OCI-LY1 (cell line): ENCODE data around the gene FAM131A.

Experiments
- H2AFZ ChIP-seq: fragments of 200-600 bp; sonication (generic), shearing (Covaris generic); 2 replicates; pipeline ENCODE4 v1.6.0; 2014; ENCODE audit warnings: antibody characterized with exemption, mild to moderate bottlenecking, low read length
- H3F3A ChIP-seq: fragments of 200-600 bp; sonication (generic), shearing (Covaris generic); 2 replicates; pipeline ENCODE4 v1.6.0; 2014; ENCODE audit warnings: mild to moderate bottlenecking, antibody characterized with exemption, low read length, moderate library complexity; ENCODE audit not compliant: insufficient read depth
- H3K27ac ChIP-seq: fragments of 200-600 bp; sonication (generic); 2 replicates; pipeline ENCODE4 v1.5.1; 2014; ENCODE audit warnings: low read length, mixed run types, mild to moderate bottlenecking, low read depth; ENCODE audit not compliant: poor library complexity, severe bottlenecking
- H3K27me3 ChIP-seq: fragments of 200-600 bp; sonication (generic); 2 replicates; pipeline ENCODE4 v1.6.0; 2014; ENCODE audit warnings: antibody characterized with exemption, mild to moderate bottlenecking, low read length, moderate library complexity; ENCODE audit not compliant: insufficient read depth
- H3K36me3 ChIP-seq: fragments of 200-600 bp; sonication (generic); 2 replicates; pipeline ENCODE4 v1.6.1; 2014; ENCODE audit warnings: mild to moderate bottlenecking, antibody characterized with exemption, low read length, moderate library complexity, mixed read lengths; ENCODE audit not compliant: insufficient read depth
- H3K4me1 ChIP-seq: fragments of 200-600 bp; sonication (generic); 2 replicates; pipeline ENCODE4 v1.5.1; 2014; ENCODE audit warnings: mild to moderate bottlenecking, low read length, moderate library complexity; ENCODE audit not compliant: insufficient read depth, severe bottlenecking
- H3K4me2 ChIP-seq: fragments of 200-600 bp; sonication (generic), shearing (Covaris generic); 2 replicates; pipeline ENCODE4 v1.6.1; 2014; ENCODE audit warnings: low read length
- H3K4me3 ChIP-seq: fragments of 200-600 bp; sonication (generic); 2 replicates; pipeline ENCODE4 v1.5.1; 2014; ENCODE audit warnings: low read length, low read depth, mild to moderate bottlenecking, mixed read lengths; ENCODE audit not compliant: poor library complexity, severe bottlenecking
- H3K79me2 ChIP-seq: fragments of 200-600 bp; shearing (Covaris generic); 2 replicates; pipeline ENCODE4 v1.6.1; 2016; ENCODE audit warnings: mixed run types, low read length, mixed read lengths; ENCODE audit not compliant: insufficient read depth
- H3K9ac ChIP-seq: fragments of 200-600 bp; sonication (generic), shearing (Covaris generic); 2 replicates; pipeline ENCODE4 v1.6.1; 2014; ENCODE audit warnings: mild to moderate bottlenecking, low read length, mixed read lengths
- H3K9me2 ChIP-seq: fragments of 200-600 bp; sonication (generic), shearing (Covaris generic); 2 replicates; pipeline ENCODE4 v1.6.1; 2014; ENCODE audit warnings: low read depth, mild to moderate bottlenecking, low read length, mixed read lengths
- H3K9me3 ChIP-seq: fragments of 200-600 bp; shearing (Covaris generic); 2 replicates; pipeline ENCODE4 v1.6.1; 2014; ENCODE audit warnings: low read length, mixed read lengths
- H4K20me1 ChIP-seq: fragments of 200-600 bp; sonication (generic), shearing (Covaris generic); 2 replicates; pipeline ENCODE4 v1.6.0; 2016; ENCODE audit warnings: mild to moderate bottlenecking, low read length; ENCODE audit not compliant: insufficient read depth
- EZH2 ChIP-seq: fragments of 200-600 bp; sonication (generic), shearing (Covaris generic); IDR thresholded peaks from 2 replicates; pipeline ENCODE4 v1.8.0; 2017; ENCODE audit warnings: borderline replicate concordance, mixed run types, mild to moderate bottlenecking, antibody characterized with exemption, low read length, moderate library complexity, mixed read lengths
- TF ChIP-seq, protein P1 (sequence below): fragments of 200-600 bp; sonication (generic), shearing (Covaris generic); IDR thresholded peaks from 2 replicates; pipeline ENCODE4 v1.5.1; 2017; ENCODE audit warnings: mild to moderate bottlenecking, antibody characterized with exemption, low read length, moderate library complexity, mixed read lengths

The FAM131A gene

DNA sequence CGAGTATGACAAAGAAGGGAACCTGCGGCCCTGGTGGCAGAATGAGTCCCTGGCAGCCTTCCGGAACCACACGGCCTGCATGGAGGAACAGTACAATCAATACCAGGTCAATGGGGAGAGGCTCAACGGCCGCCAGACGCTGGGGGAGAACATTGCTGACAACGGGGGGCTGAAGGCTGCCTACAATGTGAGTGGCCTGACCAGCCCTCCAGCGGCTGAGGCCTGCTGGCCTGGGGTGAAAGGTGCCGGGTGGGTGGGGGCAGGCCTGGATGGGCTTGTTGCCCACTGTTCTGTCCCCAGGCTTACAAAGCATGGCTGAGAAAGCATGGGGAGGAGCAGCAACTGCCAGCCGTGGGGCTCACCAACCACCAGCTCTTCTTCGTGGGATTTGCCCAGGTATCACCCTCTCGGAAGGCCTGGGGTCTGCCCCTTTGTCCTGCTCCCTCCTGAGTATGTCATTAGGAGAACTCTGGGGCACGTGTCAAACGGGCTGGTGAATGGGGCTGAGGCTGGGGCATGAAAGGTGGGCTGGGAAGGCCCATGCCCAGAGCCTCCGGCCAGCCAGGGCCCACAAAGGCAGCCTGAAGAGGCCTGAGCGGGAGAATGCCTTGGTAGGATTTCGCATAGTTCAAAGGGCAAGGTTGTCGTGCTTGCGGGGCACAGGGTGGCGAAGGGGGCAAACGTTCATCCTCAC lies 46.2 kb upstream of the FAM131A start:
- Histone ChIP-seq H3K4me1 (no peaks in the 10 kb centered on the region), H3K4me2 (no peak overlapping the region), H3K9me3 (no peaks in the 10 kb centered on the region), H3K36me3 (no peaks in the 10 kb centered on the region), H3F3A (no peaks in the 10 kb centered on the region), H2AFZ (no peak overlapping the region), H3K9me2 (no peaks in the 10 kb centered on the region), H3K79me2 (no peaks in the 10 kb centered on the region), H3K9ac (no peak overlapping the region), H3K4me3 (no peak overlapping the region), H3K27me3 (no peaks in the 10 kb centered on the region), H3K27ac (no peak overlapping the region), H4K20me1 (no peaks in the 10 kb centered on the region)
- TF ChIP-seq, protein P1, sequence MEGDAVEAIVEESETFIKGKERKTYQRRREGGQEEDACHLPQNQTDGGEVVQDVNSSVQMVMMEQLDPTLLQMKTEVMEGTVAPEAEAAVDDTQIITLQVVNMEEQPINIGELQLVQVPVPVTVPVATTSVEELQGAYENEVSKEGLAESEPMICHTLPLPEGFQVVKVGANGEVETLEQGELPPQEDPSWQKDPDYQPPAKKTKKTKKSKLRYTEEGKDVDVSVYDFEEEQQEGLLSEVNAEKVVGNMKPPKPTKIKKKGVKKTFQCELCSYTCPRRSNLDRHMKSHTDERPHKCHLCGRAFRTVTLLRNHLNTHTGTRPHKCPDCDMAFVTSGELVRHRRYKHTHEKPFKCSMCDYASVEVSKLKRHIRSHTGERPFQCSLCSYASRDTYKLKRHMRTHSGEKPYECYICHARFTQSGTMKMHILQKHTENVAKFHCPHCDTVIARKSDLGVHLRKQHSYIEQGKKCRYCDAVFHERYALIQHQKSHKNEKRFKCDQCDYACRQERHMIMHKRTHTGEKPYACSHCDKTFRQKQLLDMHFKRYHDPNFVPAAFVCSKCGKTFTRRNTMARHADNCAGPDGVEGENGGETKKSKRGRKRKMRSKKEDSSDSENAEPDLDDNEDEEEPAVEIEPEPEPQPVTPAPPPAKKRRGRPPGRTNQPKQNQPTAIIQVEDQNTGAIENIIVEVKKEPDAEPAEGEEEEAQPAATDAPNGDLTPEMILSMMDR = no peak
- no peak for TF ChIP-seq EZH2

DNA sequence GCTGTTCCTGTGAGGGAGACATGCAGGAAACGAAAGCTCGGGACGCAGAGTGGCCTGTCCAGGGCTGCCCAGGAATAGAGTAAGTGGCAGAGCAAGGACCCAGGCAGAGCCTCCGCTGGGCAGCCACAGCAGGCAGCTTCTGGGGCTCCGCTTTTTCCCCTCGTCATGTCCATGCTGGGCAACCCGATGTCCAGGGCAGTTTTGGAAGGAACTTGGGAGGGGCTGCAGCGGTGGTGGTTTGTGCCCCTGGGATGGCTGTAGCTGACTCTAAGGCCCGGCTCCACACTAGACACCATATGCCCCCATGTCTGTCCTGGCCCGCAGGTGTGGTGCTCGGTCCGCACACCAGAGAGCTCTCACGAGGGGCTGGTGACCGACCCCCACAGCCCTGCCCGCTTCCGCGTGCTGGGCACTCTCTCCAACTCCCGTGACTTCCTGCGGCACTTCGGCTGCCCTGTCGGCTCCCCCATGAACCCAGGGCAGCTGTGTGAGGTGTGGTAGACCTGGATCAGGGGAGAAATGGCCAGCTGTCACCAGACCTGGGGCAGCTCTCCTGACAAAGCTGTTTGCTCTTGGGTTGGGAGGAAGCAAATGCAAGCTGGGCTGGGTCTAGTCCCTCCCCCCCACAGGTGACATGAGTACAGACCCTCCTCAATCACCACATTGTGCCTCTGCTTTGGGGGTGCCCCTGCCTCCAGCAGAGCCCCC lies 45.5 kb upstream of the FAM131A start:
- H2AFZ ChIP-seq = no peak overlapping the region
- no peaks in the 10 kb centered on the region for H3K4me1 ChIP-seq
- H3K36me3 ChIP-seq = no peaks in the 10 kb centered on the region
- no peak overlapping the region for H3K9ac ChIP-seq
- H3K27me3 ChIP-seq = no peaks in the 10 kb centered on the region
- H3K9me3 ChIP-seq = no peaks in the 10 kb centered on the region
- H4K20me1 ChIP-seq = no peaks in the 10 kb centered on the region
- no peak overlapping the region for H3K4me3 ChIP-seq
- no peaks in the 10 kb centered on the region for H3K9me2 ChIP-seq
- H3F3A ChIP-seq = no peaks in the 10 kb centered on the region
- TF ChIP-seq EZH2 = no peak
- TF ChIP-seq, protein P1 = no peak
- H3K79me2 ChIP-seq = no peaks in the 10 kb centered on the region
- no peak overlapping the region for H3K4me2 ChIP-seq
- H3K27ac ChIP-seq = no peak overlapping the region

- no peaks in the 10 kb centered on the region for H3F3A ChIP-seq
- H3K4me2 ChIP-seq = no peak overlapping the region
- H4K20me1 ChIP-seq = no peaks in the 10 kb centered on the region
- no peak for TF ChIP-seq EZH2
- TF ChIP-seq, protein P1 = no peak
- H3K9me3 ChIP-seq = no peaks in the 10 kb centered on the region
- H3K9ac ChIP-seq = no peak overlapping the region
- peaks cover 8% of the 10 kb centered on the region for H3K36me3 ChIP-seq
- H3K4me1 ChIP-seq = peaks cover 19% of the 10 kb centered on the region
- H3K27ac ChIP-seq = no peak overlapping the region
- no peak overlapping the region for H2AFZ ChIP-seq
- no peak overlapping the region for H3K4me3 ChIP-seq
- no peaks in the 10 kb centered on the region for H3K9me2 ChIP-seq
- no peaks in the 10 kb centered on the region for H3K27me3 ChIP-seq
- H3K79me2 ChIP-seq = peaks cover 15% of the 10 kb centered on the region
Measured at GRCh38 chr3:184295771-184296170, 41.6 kb upstream of the FAM131A start.
